ENCODE data around the gene EML4. TPM values are rescaled to one million over a fixed set of nuclear protein-coding genes. Genes with fewer than 3 reads are reported as not detected.
"Not testable (repeated sequence)": the region's sequence is repeated elsewhere in the genome, so short reads cannot be mapped to it uniquely, and the experiment has no call there.

Gene EML4
- polyA plus RNA-seq, 1 experiment: 81.0 TPM

DNA sequence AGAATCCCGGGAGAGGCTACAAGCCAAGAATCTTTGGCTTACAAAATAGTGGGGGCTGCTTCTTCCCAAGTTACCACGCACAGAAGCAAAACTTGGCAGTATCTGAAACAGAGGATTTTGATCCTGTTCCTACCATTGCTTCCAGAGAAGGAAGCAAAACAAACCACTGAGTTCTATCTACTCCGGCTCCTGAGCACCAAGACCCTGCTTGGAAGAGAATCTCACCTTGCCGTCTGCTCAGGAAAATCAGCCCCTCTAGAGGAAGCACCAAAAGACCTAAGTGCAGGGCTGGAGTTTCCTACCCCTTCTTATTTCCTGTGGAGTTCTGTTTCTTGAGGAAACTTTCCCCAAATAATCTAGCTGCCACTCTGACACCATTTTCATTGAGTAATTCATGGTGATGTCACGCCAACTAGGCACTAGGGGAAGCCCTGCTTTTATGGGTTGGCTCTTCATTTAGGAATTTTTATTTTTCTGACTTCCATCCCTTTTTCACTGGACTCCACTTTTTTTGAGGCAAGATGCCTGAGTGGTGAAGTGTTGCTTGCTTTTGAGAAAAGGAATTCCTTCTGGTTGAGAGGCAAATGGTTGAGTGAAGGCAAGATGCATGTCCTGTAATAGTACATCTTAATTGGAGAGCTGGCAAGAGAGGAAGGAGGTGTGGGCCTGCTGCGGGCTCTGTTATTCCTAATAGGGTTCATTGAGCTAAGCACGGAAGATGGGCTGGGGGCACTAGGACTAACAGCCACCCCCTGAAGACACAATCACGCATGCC, 36.8 kb upstream of the EML4 start:
- Histone ChIP-seq H3K4me3 (ENCODE audit: low read depth, low read length) (peak overlapping the region; percentile 36; the same call in 1 of the 2 replicates), H3K9me3 (ENCODE audit: control insufficient read depth, insufficient read depth, low read length) (no peaks in the 10 kb centered on the region), H3K27ac (ENCODE audit: low read depth, low read length) (peak overlapping the region; percentile 98), H3K27me3 (ENCODE audit: control insufficient read depth, insufficient read depth, low read length) (no peaks in the 10 kb centered on the region)
- TF ChIP-seq CTCF (IDR thresholded peaks at IDR 0.05; ENCODE audit: low read depth, low read length): no peak
- ChIA-PET CTCF (interaction anchor here (0.7 kb wide), 1 partner anchor 9 kb away, joined by 3 read pairs; no protein-coding TSS in a partner anchor), POLR2A (interaction anchor here (0.7 to 2.1 kb wide), 6 partner anchors 10 to 87 kb away, joined by 3 to 31 read pairs (median 4); no protein-coding TSS in a partner anchor)
- DNase-seq (ENCODE audit: low read depth, low spot score): peak; percentile 77

GRCh38 chr2:42132966-42133641, 36.0 kb upstream of the EML4 start:
- ChIA-PET CTCF (interaction anchor here (0.7 kb wide), 1 partner anchor 8 kb away, joined by 3 read pairs; no protein-coding TSS in a partner anchor), POLR2A (interaction anchor here (0.7 to 2.1 kb wide), 6 partner anchors 9 to 87 kb away, joined by 3 to 31 read pairs (median 4); no protein-coding TSS in a partner anchor)
- Histone ChIP-seq H3K27me3 (ENCODE audit: control insufficient read depth, insufficient read depth, low read length) (no peaks in the 10 kb centered on the region), H3K4me3 (ENCODE audit: low read depth, low read length) (peak overlapping the region; percentile 43), H3K27ac (ENCODE audit: low read depth, low read length) (peak overlapping the region; percentile 98), H3K9me3 (ENCODE audit: control insufficient read depth, insufficient read depth, low read length) (no peaks in the 10 kb centered on the region)
- TF ChIP-seq CTCF (IDR thresholded peaks at IDR 0.05; ENCODE audit: low read depth, low read length): no peak
- peak; percentile 92 for DNase-seq (ENCODE audit: low read depth, low spot score)

- TF ChIP-seq CTCF (IDR thresholded peaks at IDR 0.05; ENCODE audit: low read depth, low read length): no peak
- Histone ChIP-seq H3K4me3 (ENCODE audit: low read depth, low read length) (no peak overlapping the region), H3K9me3 (ENCODE audit: control insufficient read depth, insufficient read depth, low read length) (no peaks in the 10 kb centered on the region), H3K27me3 (ENCODE audit: control insufficient read depth, insufficient read depth, low read length) (no peaks in the 10 kb centered on the region), H3K27ac (ENCODE audit: low read depth, low read length) (peak overlapping the region; percentile 98)
- no peak for DNase-seq (ENCODE audit: low read depth, low spot score)
- POLR2A ChIA-PET: interaction anchor here (1.4 to 2.1 kb wide), 3 partner anchors 8 to 31 kb away, joined by 3 to 31 read pairs (median 5); no protein-coding TSS in a partner anchor
- CTCF ChIA-PET: no interaction called here
Observed at GRCh38 chr2:42133771-42134195, 35.4 kb upstream of the EML4 start.

DNA sequence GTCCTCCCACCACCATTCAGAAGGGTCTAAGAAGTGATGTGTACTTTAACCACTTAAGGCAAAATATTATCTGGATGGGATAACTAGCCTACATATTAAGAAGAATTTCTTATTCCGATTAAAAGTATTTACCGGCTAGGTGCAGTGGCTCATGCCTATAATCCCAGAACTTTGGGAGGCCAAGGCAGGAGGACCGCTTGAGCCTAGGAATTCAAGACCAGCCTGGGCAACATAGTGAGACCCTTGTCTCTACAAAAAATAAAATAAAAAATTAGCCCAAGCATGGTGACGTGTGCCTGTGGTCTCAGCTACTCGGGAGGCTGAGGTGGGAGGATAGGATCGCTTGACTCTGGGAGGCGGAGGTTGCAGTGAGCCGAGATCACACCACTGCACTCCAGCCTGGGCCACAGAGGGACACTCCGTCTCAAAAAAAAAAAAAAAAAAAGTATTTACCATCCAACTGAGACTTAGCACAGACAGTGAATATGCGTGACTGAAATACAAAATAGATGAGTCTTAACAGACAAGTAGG, 34.7 kb upstream of the EML4 start:
- not testable (repeated sequence) for H3K27ac ChIP-seq (ENCODE audit: low read depth, low read length); H3K27me3 ChIP-seq (ENCODE audit: control insufficient read depth, insufficient read depth, low read length); H3K9me3 ChIP-seq (ENCODE audit: control insufficient read depth, insufficient read depth, low read length); H3K4me3 ChIP-seq (ENCODE audit: low read depth, low read length); DNase-seq (ENCODE audit: low read depth, low spot score)
- ChIA-PET POLR2A (interaction anchor here (0.7 kb wide), 1 partner anchor 24 kb away, joined by 8 read pairs; no protein-coding TSS in a partner anchor), CTCF (interaction anchor here (0.6 kb wide), 1 partner anchor 977 kb away, joined by 3 read pairs; no protein-coding TSS in a partner anchor)
